RPMI7951 (cell line): Measurements from ENCODE around the gene C5orf34. TPM values are rescaled to one million over a fixed set of nuclear protein-coding genes. Genes with fewer than 3 reads are reported as not detected.
A peak's percentile ranks its signal among the peaks of the same experiment; 100 is the strongest.
"Not testable (repeated sequence)": the region's sequence is repeated elsewhere in the genome, so short reads cannot be mapped to it uniquely, and the experiment has no call there.

Experiments
- DNase-seq: peaks from one replicate; pipeline ENCODE4 v3.0.0-alpha.2; 2012; ENCODE audit warnings: low read depth
- total RNA-seq: library from RNA; depleted of rRNA; stranded (reverse); fragments of >200 nt; shearing (Covaris generic); gene quantifications from 2 replicates; pipeline ENCODE4 v1.2.3, GENCODE V29; 2014; rRNA removed

C5orf34 gene, protein sequence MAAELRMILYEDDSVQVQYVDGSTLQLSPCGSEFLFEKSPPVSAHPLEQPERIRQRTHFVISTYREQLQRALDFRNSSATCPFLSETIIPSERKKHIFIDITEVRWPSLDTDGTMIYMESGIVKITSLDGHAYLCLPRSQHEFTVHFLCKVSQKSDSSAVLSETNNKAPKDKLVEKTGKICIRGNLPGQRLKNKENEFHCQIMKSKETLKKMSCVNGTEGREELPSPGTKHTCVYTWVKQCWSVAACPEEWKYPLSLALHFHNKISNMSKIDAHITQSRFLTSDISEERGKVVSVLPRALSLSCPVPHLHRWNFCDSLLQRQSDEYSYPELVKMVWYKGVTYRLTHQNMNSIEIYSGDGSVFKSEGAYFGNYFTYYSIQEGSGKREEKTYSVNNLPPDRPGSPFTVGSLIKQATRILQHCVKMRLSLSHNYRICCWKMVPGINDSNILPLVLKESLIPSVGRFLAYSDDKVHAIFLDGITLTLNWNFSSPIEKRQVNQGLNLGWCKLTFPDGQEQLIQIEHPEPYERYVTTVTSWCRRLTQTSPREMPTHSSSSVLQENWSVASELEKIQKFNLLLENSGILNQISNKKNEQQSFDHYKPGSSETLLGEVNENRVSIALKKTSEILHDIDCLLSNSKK
- 14.5 and 20.3 TPM in 2 replicates for total RNA-seq

GRCh38 chr5:43514816-43515677 is at the start of gene C5orf34:
Gene C5orf34 (minus strand): TSS chr5:43515148. CDS start chr5:43509339, 5,809 bp downstream.
- peak; percentile 93 for DNase-seq

DNA sequence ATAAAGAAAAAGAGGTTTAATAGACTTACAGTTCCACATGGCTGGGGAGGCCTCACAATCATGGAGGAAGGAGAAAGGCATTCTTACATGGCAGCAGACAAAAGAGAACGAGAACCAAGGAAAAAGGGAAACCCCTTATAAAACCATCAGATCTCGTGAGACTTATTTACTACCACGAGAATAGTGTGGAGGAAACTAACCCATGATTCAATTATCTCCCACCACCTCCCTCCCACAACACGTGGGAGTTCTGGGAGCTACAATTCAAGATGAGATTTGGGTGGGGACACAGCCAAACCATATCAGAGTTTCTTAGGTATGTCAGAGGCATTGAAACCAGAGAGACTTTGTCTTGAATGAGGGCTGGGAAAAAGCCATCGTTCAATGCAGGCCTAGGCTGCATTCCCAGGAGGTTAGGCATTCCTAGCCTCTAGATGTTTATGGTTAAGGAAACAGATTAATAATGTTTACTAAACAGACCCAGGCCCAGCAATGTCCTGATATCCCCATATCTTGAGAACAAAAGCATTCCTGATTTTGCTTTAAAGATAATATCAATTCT is 49.4 kb upstream of the C5orf34 start:
- DNase-seq, result no peak

DNA sequence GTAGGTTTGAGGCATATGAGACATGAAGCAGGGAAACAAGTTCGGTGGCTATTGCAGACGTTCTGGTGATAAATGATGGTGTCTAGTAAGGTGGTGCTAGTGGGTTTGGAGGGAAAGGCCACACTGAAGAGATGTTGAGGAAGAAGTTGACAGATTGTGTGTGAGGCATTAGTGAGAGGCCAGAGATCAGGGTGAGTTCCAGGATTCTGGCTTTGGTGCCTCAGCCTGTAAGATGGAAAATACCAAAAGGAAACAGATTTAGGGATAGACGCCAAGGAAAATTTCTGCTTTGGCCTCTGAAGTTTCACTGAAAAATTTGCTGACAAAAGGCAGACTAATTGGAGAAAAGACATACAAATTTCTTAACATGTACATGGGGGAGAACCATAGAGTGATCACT is 48.4 kb upstream of the C5orf34 start:
- no peak for DNase-seq

- DNase-seq, result no peak
Measured at GRCh38 chr5:43561356-43561755, 46.4 kb upstream of the C5orf34 start.

DNA sequence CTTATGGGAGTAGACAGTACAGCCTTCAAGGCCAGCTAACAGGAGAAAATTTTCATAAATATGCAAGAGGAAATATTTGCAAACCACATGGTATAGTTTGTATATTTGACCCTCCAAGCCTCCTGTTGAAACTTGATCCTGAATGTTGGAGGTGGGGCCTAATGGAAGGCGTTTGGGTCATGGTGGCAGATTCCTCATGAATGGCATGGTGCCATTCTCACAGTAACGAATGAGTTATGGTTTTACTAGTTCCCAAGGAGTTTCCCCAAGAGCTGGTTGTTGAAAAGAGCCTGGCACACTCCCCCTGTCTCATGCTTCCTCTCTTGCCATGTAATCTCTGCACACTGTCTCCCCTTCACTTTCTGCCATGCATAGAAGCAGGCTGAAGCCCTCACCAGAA is 45.2 kb upstream of the C5orf34 start:
- DNase-seq, result peak; percentile 39

DNA sequence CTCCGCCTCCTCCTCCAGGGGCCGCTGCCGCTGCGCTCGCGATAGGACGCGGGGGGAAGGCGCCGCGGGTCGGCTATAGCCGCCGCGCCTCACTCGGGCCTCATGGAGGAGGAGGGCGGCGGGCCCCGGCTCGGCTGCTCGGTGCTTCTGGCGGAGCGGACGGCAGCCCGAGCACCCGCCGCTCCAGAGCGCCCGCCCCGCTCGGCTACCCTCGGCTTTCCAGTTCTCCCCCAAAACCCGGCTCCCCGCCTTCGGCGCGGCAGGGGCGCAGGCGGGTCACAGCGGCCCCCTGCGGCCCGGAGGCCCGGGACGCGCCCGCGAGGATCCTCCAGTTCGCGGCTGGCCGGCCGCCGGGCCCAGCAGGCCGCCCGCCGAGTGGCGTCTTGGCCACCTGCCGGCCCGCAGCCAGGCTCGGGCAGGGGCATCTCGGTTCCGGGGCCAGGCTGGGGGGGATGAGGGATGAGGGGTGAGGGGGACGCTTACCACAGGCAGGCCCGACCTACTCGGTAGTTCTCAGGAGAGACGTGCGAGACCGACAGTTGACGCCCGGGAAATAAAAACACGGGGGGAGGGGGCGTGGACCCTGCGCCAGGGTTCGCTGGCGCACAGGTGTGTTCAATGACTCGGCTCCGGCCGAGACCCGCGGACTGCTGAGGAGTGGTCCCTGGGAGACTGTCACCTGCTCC is 42.1 kb upstream of the C5orf34 start, which contains the start of gene PAIP1:
TSS of gene PAIP1 (minus strand) at position 221 of the 686 bp plus-strand sequence. CDS start 231 bp downstream, outside the sequence.
- peak; percentile 85 for DNase-seq

DNA sequence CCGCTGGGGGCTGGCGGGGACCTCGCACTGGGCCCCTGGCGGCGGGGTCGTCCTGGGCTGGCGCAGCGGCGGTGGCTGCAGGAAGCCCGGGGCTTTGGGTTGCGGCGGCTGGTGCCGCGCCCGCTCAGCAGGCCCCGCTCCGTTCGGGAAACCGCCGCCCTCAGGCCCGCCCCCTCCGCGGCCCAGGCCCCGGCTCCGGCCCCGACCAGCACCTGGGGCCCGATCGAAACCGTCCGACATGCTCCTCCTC is 41.6 kb upstream of the C5orf34 start:
- not testable (repeated sequence) for DNase-seq

DNA sequence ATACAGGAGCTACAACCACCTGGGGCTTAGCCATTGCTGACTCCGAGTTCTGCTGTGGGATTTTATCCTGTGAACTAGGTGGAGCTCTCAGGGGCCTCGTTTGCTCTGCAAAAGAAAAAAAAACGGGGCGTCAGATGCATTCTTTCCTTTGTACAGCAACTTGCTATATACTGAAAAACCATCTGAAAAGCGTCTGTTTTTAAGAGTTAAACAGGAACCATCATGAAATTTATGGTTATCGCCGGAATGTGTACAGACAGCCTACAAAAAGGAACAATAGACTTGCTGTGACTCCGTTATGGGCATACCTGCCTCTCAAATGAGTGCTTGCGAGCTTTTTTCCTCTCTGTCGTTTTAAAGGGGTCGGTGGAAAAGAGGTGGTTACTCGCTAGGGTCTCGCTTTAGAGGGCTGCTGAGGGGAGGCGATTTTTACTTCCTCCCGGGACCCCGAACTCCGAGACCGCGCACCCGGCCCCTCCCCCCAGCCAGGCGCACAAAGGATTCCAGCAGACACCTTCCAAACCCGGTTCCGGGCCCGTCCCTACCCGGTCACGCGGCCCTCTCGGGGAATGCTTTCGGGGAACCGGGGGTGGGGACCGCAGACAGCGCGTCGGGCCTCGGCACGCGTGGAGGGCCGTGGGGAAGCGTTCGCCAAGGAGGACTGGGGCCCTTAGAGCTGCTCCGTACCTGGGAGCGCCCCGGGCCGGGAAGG is 41.1 kb upstream of the C5orf34 start:
- DNase-seq, result peak; percentile 29

DNA sequence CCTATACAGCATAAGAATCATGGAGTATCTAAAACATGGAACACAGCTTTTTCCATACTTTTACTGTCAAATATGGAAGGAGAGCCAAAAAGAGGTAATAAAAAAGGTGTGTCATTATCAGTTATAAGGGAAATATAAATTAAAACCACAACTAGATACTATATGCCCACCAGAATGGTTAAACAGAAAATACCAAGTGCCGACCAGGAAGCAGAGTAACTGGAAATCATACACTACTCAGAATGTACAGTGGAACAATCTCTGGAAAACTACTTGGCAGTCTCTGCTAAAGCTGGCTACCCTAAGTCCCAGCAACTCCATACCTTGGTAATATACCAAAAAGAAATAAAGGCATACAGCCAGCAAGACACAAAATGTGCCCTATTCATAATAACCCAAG is 39.5 kb upstream of the C5orf34 start:
- DNase-seq, result no peak

GRCh38 chr5:43553381-43553780 is 38.4 kb upstream of the C5orf34 start:
- DNase-seq, result no peak

DNA sequence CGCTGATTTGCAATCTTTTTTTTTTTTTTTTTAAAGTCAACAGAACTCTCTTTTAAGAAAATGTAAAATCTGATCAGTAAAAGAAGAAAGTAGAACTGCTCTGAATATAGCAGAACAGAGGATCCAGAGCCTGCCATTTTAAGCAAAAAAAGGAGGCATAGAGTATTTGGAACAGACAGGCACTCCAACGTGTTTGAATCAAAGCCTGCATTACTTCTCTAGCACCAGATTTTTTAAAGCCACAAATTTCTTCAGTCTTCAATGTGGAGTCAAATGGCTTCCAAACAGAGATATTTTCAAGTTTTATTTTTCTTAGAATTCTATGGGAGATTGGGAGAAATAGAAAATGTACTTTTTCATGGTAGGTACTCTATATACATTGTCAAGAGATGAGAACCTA is 36.8 kb upstream of the C5orf34 start:
- no peak for DNase-seq

DNA sequence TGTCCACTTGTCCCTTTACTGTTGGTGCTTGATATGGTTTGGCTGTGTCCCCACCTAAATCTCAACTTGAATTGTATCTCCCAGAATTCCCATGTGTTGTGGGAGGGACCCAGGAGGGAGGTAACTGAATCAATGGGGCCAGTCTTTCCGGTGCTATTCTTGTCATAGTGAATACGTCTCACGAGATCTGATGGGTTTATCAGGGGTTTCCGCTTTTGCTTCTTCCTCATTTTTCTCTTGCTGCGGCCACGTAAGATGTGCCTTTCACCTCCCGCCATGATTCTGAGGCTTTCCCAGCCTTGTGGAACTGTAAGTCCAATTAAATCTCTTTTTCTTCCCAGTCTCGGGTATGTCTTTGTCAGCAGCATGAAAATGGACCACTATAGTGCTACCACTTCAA is 34.3 kb upstream of the C5orf34 start:
- DNase-seq, result not testable (repeated sequence)

DNA sequence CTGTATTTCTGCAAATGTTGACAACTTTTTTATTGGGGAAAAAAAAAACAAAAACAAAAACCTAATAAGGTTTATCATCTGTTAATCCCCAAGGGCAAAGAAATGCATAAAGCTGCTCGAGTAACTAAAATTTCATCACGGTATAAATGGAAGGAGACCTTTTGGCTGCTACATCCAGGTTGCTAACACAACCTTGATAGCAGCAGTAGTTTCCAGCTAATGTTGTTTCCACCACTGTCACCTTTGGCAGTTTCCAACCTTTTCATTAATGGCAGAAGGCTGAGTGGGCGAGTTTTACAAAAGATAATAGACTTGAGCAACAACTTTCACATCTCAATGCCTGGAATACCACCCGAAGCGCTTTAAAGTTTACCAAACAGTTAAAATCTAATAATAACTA is 33.4 kb upstream of the C5orf34 start:
- no peak for DNase-seq

DNA sequence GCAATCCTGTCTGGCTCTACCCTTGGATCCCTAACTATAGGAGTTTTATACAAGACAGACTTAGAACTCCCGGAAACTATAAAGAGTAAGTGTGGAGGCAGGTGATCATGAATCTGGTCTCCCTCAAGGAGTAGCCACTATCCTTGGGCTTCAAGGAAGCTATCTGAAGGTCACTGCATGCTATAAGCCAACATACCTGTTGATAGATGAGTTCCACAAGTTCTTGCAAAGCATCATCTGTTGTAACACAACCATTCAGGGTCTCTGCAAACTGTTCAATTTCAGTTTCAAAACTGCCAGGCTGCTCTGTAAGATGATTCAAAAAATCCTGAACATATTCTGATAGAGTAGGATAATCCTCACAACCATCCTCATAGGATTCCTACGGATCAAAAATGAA is 32.6 kb upstream of the C5orf34 start:
- DNase-seq, result no peak

GRCh38 chr5:43543434-43543833 is 28.5 kb upstream of the C5orf34 start:
- DNase-seq, result no peak

DNA sequence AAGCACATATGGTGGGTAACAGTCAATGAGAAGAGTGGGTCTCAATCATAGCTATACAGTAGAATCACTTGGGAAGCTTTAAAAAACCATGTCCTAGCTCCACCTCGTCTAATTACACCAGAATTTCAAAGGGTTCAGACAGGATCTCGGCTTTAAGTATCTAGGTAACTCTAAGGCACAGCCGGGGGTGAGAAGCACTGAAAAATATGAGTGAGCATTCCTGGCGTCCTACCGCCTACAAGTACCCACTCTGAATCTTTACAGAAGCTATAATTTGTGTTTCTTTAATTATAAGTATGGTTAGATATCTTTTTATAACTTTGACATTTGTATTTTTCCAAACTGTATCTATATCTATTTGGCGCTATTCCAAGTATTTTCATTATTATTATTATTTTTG is 25.8 kb upstream of the C5orf34 start:
- no peak for DNase-seq

- no peak for DNase-seq
Measured at GRCh38 chr5:43536972-43537371, 22.0 kb upstream of the C5orf34 start.

GRCh38 chr5:43533646-43534045 is 18.7 kb upstream of the C5orf34 start:
- no peak for DNase-seq

- no peak for DNase-seq
Measured at GRCh38 chr5:43530648-43531047, 15.7 kb upstream of the C5orf34 start.

- peak; percentile 4 for DNase-seq
Measured at GRCh38 chr5:43523662-43524072, 8.7 kb upstream of the C5orf34 start.

DNA sequence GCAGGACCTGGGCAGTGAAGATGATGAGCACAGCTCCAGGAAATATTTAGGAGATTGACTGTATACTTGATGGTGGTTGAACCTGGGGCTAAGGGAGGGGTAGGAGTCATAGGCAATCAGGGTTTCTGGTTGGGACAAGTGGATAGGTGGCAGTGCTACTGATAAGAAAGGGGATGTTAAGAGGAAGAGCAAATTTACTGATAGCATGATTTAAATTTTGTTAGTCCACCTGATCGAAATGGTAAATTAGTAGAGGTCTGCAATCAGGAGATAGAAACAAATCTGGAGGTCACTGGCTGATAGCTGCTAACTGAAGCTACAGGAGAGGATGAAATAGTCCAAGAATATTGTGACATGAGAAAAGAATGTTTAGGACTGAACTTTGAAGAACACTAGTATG is 5.7 kb upstream of the C5orf34 start:
- no peak for DNase-seq
